NCI-H748 (cell line): ENCODE data around the gene LSS.
"Not testable (repeated sequence)": the region's sequence is repeated elsewhere in the genome, so short reads cannot be mapped to it uniquely, and the experiment has no call there.

Source experiments
- DNase-seq: peaks from one replicate; lab custom pipeline; 2025; ENCODE audit not compliant: unreplicated experiment; lab: John Stamatoyannopoulos, UW

LSS gene

DNA sequence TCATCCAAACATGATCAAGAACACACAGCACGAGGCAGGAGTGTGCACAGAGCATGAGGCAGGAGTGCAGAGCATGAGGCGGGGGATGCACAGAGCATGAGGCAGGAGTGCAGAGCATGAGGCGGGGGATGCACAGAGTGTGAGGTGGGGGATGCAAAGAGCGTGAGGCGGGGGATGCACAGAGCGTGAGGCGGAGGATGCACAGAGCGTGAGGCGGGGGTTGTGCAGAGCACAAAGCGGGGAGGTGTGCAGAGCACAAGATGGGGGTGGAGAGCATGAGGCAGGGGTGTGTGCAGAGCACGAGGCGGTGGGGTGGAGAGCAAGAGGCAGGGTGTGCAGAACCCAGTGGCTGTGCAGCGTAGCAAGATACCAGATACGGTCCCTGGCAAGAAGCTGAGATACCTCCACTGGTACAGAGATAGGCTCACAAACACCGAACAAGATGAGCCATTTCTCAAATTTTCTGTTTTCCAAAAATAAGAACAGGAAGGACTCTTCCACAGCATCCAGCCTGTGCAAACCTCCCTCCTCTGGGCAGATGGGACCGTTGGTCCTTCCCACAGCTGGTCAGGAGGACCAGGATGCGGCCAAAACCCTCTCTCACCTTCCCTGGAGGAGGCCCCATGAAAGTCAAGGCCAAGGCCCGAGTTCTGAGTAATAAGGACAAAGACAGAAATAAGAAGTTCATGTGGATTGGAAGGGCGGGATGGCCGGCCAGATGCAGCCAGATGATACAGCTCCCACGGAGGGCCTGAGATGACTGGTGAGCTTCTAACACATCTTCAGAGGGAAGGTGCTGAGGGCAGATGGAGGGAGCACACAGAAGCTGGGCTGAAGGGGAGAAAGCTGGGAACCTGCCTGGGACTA lies 56.3 kb downstream of the LSS start:
- no peak for DNase-seq

DNA sequence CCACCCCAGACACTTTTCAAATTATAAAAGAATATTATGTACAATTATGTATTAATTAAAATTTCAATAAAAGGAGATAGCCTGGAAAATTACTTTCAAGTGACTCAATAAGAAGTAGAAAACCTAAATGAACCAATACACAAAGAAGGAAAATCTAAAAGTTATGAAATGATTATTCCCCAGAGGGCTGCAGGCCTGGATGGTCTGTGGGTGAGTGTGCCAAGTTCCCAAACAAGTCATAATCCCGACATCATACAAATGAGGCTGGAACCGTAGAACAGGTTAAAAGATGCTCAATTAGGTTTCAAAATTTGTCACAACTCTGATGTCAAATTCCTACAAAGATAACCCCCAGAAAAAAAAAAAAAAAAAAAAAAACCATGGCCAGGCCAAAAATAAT lies 57.0 kb downstream of the LSS start:
- no peak for DNase-seq

DNA sequence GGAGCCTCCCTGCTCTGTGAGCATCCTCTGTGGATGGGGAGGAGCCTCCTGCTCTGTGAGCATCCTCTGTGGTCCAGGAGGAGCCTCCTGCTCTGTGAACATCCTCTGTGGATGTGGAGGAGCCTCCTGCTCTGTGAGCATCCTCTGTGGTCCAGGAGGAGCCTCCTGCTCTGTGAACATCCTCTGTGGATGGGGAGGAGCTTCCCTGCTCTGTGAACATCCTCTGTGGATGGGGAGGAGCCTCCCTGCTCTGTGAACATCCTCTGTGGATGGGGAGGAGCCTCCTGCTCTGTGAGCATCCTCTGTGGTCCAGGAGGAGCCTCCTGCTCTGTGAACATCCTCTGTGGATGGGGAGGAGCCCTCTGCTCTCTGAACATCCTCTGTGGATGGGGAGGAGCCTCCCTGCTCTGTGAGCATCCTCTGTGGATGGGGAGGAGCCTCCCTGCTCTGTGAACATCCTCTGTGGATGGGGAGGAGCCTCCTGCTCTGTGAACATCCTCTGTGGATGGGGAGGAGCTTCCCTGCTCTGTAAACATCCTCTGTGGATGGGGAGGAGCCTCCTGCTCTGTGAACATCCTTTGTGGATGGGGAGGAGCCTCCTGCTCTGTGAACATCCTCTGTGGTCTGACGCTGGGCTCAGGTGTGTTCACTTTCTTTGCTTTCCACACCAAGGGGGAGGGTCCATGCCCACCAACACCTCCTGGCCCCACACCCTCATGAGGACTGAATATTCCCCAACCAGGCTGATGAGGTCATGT lies 58.0 kb downstream of the LSS start:
- DNase-seq = not testable (repeated sequence)

- DNase-seq = peak; percentile 47
Measured at GRCh38 chr21:46168659-46169386, 59.8 kb downstream of the LSS start.

GRCh38 chr21:46168238-46168637 lies 60.3 kb downstream of the LSS start:
- DNase-seq = no peak

DNA sequence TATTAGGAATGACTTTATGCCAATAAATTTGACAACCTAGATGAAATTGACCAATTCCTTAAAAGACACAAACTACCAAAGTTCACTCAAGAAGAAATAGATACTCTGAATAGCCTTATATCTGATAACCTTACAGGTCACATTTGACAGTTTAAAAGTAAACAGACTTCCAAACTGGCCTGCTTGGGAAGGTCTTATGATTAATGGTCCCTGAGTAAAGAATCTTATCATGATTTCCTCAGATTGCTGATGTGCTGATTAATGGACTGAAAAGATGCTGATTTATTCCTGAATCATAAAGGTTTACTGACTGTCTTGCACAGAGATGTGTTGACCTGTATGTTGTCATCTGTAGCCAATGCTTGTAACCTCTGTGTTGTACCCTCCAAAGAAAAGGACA lies 63.5 kb downstream of the LSS start:
- DNase-seq = no peak

DNA sequence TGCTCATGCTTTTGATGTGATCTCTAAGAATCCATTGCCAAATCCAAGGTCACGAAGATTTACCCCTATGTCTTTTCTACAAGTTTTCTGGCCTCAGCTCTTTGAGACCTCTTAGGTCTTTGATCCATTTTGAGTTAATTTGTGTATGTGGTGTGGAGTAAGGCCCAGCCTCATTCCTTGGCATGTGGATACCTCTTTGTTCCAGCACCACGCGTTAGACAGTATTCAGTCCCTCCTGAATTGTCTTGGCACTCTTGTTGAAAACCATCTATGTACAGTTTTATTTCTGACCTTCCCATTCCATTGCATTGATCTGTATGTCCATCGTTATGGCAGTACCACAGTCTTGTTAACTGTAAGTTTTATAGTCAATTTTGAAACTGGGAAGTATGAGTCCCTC lies 65.2 kb downstream of the LSS start:
- DNase-seq = no peak

DNA sequence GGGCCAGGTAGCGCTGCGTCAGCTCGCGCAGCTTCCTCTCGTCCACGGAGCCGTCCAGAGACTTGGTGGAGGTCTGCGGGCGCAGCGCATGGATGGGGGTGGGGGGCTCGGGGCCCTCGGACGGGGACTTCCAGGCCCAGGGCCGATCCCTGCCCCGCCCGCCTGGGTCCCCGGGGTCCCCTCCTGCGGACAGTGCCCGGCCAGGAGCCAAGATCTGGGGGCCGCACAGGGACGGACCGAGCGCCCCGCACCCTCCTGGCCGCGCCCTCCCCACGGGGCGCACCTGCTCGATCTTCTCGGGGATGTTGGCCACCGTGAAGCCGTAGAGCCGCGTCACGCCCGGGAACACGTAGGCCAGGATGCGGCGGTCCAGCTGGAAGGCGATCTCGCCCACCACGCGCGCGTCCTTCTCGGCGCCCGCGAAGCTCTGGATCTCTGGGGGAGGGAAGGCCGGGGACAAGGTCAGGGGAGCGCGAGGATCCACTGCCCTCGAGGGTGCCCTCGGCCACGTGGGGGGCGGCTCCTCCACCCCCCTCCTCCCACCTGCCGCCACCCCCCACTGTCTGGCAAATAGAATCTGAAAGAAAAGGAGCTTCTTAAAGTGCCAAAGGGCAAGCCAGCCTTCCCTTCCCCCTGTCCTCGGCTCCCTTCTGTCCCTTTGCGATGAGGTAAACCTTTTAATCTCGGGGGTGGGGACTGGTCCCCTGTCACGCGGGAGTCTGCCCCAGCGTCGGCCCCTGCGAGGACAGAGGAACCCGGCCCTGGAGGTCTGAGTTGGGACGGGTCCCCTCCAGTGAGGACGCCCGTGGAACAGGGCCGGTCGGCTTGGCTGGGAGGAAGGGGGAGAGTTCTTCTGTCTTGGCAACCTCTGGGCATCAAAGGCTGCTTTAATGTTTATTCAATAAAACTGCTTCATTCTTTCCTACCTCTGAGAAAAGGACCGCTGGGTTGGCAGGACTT lies 66.7 kb downstream of the LSS start:
- DNase-seq = no peak

DNA sequence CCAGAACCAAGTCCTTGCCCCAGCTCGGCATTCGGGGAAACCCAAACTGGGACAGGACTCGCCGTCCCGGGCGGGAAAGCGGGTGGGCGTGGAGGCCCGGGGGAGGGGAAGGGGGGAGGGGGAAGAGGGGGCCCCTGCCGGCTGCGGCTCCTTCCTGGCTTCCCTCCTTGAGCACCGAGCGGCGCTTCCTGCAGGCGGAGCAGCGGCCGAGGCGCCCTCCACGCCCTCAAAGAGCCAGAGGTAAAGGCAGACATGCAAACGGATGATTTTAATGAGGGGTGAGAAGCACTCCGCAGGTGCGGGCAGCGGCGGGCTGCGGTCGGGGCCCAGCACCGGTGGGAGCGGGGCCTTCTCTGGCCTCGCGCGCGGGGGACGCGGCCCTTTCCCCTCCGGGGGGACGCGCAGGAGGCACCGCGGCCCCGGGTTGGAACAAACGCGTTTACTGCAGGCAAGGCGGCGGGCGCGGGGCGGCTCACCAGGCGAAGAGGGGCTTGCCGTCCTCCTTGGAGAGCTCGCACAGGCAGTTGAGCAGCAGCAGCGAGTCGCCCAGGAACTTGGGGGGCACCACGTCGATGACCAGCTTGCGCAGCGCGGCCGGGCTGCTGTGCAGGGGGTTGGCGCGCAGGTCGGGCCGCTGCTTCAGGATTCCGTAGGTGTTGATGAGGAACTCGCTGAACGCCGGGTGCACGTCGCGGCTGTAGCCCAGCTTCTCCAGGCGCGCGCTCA lies 67.5 kb downstream of the LSS start:
- no peak for DNase-seq

DNA sequence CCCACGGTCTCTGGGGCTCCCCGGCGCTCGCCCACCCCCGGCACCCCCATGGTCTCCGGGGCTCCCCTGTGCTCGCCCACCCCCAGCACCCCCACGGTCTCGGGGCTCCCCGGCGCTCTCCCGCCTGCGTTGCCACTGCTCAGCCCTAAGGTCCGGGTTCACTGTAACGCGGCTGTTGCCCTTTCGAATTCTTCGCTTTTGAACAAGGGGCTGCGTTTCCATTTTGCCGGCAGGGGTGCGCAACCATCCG lies 68.0 kb downstream of the LSS start:
- DNase-seq = no peak

DNA sequence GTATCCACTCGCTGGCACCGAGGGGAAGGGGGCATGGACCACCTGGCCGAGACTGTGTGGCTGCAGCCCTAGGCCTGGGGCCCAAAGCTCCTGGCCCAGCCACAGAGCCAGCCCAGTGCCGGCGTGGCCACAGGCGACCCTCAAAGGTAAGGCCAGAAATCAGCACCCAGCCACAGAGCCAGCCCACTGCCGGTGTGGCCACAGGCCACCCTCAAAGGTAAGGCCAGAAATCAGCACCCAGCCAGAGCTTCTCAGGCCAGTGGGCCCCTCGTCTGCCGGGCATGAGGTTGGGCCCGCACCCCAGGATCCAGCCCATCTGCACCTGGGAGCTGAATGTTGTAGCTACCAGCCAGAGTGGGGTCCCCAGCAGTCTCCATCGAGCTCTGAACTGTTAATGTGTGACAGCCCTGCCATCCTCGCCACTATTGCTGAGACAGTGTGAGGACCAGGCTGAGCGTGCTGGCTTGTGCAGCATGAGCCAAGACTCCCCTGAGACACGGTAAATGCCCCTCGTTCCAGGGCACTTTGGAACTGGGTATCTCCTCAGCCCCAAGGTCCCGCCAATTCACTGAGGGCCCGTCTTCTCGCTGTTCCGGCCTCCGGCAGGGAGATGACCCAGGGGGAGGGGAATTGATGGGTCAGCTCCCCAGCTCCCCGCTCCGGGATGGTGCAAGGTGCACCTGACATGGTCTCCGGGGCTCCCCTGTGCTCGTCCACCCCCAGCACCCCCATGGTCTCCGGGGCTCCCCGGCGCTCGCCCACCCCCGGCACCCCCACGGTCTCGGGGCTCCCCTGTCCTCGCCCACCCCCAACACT lies 68.5 kb downstream of the LSS start:
- no peak for DNase-seq

DNA sequence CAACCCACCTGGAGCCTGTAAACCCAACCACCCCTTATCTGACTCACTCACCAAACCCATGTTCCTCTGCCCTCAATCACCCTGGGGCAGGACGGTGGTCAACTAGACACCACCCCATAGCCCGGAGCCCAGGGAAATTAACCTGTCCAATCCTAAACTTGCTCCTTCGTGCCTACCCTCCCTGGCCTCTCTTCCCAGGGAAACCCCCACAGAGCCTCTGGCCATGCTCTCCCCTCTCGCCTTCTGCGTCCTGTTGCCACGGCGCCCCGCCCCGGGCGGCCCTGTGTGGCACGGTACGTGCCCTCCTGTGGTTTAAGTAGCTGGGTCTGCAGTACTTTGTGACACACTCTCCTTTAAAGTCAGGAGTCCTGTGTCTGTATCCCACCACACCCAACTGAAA lies 69.2 kb downstream of the LSS start:
- no peak for DNase-seq

DNA sequence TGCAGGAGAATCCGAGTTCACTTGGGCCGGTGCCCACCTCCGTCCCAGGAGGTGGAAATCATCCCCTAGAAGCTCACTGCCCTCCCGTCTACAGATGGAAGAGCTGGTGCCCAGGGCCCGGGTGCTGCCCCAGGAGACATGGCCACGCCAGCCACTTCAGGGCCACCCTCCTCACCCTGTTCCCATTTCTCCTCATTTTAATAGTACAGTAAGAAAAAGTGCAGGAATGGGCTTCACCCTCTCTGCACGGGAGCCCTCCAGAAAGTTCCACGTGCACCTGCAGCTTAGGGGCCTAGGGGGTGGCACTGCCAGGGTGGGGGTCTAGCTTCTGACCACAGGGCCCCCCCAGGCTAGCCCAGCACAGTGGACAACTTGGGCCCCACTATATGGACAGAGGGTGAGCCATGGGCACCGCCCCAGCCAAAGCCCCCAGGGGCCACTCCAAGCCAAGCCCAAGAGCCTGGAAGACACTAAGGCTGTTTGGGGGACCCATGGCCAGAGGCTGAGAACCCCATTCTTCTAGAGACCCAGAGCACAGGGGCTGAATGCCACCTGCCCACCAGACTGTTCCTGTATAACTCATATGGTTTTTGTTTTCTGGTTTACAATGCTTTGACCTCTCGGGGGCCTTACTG lies 69.8 kb downstream of the LSS start:
- no peak for DNase-seq

- DNase-seq = no peak
Measured at GRCh38 chr21:46157987-46158451, 70.6 kb downstream of the LSS start.

GRCh38 chr21:46157396-46157986 lies 71.1 kb downstream of the LSS start:
- DNase-seq = no peak

- no peak for DNase-seq
Measured at GRCh38 chr21:46156678-46157077, 71.9 kb downstream of the LSS start.

DNA sequence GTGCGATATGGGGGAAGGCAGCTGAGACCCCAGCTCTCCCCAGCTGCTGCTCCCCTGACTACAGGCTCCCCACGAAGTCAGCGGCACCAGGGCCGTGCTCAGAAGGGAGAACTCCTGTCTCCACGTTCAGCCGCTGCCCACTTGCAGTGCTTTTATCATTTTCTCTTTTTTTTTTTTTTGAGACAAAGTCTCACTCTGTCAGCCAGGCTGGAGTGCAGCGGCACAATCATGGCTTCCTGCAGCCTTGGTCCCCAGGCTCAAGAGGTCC lies 72.3 kb downstream of the LSS start:
- no peak for DNase-seq

GRCh38 chr21:46155514-46156377 lies 72.8 kb downstream of the LSS start, which contains the start of gene FTCD:
Gene FTCD, minus strand, starts transcription at chr21:46155579. Its CDS starts 56 bp downstream, at chr21:46155523.
- no peak for DNase-seq
